HL-60/S4 (cell line): Measurements from ENCODE around the gene NMUR2.

Source experiments
- in situ Hi-C: fragments of 300-500 bp; cut with MboI; formaldehyde crosslinking; loops from 2 replicates; pipeline ENCODE4 v1.14.3; 2022; ENCODE audit warnings: low sequenced_read_pairs

Gene NMUR2, protein sequence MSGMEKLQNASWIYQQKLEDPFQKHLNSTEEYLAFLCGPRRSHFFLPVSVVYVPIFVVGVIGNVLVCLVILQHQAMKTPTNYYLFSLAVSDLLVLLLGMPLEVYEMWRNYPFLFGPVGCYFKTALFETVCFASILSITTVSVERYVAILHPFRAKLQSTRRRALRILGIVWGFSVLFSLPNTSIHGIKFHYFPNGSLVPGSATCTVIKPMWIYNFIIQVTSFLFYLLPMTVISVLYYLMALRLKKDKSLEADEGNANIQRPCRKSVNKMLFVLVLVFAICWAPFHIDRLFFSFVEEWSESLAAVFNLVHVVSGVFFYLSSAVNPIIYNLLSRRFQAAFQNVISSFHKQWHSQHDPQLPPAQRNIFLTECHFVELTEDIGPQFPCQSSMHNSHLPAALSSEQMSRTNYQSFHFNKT

DNA sequence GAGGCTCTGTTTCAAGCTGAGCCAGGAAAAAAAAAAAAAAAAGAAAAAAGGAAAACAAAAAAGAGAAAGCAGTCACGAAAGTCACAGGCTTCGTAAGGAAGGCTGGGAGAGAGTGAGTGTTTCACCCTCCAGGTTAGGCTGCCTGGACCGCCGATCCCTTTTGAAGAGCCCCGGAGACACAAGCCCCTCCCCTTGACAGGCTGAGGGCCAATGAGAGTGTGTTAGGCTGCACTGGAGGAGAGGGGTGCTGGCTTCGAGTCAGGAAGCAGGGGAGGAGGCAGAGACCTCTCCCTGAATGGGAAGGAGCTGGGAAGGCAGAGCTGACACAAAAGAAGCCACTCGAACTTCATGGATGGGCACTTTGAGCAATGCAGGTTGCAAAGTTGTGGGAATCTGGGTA lies at the start of gene NMUR2:
Gene NMUR2 (minus strand): TSS at position 135 of the 400 bp plus-strand sequence. CDS start 166 bp downstream, outside the sequence.
- in situ Hi-C loops: no loop called here

DNA sequence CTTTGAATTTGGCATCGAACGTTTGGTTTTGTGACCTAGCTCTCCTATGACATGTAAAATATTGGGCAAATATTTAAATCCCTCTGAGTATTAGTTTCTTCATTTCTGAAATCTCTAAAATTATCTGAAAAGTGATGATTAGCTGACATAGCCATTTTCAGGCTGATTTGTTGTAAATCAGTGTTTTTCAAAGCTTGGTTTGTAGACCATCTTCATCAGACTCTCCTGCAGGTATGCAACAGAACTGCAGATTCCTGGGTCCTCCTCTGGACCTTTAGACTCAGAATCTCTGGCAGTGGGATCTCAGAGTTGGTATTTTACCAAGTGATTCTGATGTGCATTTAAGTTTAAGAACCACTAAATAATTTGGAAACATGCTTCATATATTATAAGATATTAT lies 38.9 kb upstream of the NMUR2 start:
- in situ Hi-C loops: no loop called here

DNA sequence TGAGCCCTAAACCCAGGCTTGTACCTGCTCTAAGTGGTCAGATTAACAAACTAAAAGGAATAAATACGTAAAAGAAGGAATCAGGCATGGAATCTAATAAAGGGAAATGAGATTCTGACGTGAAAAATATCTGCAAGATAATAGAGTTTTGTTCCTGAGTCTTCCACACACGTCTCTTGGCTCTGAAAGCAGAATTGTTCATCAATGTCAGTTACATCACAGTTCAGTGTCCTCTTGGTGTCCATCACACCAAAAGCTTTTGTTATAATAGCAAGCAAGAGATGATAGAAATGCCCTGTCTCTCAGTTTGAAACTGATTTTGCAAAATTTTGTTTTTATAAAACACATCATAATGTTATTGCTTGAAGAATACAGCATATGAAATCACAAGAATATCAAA lies 34.7 kb upstream of the NMUR2 start:
- in situ Hi-C loops: no loop called here

DNA sequence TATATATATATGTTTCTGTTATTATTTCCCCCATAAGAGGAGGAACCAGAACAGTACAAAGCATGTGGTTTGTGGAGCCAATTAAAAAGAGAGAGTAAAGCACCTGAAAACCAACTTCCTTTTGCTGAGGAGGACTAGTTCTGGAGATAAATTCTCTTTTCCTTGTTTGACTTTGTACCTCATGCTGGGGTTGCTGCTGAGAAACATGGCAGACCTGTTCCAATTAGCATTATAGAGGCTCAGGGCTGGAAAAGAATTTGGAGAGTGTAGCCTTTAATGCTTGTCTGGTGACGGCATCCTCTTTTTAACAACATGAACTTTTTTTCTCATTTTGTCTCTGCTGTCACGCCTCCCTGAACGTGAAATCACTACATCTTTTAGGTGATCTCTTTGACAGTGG lies 32.8 kb upstream of the NMUR2 start:
- in situ Hi-C loops: no loop called here

DNA sequence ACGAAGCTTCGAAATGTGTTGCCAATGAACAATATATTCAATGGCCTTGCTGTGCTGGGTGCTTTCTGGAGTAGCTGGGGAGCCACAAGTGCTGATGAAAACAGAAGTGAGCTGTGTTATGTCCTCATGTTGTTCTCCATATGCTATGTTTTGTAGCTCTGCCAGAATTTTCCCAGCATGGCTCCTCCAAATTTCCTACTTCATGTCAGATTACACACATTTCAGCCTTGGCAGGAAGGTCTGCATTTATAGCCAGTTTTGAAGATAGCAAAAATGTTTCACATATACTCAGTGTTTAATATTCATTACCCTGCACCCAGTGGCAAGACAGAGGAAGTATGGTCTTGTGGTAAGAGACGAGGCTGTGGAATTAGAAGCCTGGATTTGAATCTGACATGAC lies 22.6 kb upstream of the NMUR2 start:
- in situ Hi-C loops: no loop called here

DNA sequence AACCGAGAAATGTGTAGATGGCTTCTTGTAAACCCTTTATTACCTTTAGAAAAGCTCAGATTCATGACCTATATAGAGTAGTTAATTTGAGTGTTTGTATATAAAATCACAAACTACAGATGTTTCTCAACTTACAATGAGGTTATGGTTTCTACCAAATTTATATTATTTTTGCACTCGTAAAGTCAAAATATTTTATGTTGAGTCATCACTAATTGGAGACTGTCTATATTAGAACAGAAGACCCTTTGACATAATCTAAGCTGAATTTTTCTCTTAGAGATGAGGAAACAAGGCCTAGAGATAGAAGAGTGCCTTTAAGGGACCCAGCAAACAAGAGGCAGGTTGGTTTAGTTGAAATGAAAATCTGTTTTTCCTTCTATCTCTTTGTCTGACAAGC lies 20.0 kb upstream of the NMUR2 start:
- in situ Hi-C loops: no loop called here

DNA sequence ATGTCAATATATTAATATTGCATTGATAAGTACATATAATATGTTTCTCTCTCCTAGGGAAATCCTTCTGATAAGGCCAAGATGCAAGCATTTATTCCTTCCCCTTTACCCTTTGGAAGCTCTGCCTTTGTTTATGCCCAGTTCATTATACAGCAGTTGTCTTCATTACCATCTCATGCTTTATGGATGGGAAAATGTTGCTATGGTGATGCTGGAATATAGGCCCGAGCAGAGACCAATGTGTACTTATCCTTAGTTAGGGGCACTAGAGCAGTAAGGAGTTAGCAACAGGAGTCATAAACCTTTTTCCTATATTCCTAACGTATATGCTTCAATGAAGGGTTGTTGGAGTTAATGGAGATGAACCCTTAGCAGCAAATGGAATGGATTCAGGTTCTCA lies 19.4 kb upstream of the NMUR2 start:
- in situ Hi-C loops: no loop called here

DNA sequence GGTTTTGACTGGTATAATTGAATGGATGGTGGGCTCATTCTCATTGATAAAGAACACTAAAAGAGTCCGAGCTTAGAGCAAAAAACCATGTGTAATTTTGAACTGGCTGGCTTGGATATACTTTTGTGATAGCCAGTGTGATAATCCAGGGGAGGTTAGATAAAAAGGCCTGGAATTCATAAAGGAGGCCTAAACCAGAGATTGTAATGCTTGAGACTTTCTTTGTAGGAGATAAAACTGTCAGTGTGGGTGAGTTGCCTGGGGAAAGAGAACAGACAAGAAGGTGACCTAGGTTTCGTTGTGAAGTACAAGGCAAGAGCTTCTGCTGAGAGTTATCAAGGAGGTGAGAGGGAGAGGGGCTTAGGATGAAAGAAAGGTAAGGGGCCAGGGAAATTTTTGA lies 17.0 kb upstream of the NMUR2 start:
- in situ Hi-C loops: no loop called here

DNA sequence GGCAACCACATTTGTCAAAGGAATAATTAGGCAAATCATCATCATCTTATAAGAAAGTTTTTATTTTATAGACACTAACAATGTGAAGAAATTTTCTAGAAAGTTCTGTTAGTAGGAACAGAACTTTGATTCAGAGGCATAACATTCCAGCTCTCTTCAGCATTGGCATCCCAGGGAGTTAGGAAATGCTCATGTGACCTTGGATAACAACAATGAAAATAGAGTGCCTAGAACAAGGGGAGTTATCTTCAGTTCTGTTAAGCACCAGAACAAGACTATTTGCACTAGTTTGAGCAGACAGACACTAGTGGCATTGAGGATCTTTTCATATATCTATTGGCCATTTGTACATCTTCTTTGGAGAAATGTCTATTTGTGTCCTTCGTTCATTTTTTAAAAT lies 7.0 kb upstream of the NMUR2 start:
- in situ Hi-C loops: no loop called here

DNA sequence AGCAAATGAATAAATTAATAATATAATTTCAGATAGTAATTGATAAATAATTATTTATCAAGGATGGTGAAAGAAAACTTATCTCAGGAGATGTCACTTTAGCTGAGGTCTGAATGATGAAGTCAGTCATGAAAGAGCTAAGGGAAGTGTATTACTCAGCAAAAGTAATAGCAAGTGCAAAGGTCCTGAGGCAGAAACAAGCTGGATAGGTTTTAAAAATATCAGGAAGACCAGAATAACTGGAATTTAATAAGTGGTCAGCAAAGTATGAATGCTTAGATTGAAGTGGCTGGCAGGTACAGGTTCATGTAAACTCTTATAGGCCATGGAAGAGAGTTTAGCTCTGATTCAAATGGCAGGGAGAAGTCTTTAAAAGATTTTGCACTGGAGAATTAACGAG lies 1.0 kb upstream of the NMUR2 start:
- in situ Hi-C loops: no loop called here

DNA sequence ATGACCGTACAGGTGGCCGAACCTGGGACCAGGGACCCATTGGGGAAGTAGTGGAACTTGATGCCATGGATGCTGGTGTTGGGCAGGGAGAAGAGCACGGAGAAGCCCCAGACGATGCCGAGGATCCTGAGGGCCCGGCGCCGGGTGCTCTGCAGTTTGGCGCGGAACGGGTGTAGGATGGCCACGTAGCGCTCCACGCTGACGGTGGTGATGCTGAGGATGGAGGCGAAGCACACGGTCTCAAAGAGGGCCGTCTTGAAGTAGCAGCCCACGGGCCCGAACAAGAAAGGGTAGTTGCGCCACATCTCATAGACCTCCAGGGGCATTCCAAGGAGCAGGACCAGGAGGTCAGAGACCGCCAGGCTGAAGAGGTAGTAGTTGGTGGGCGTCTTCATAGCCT lies 585 bp downstream of the NMUR2 start:
- in situ Hi-C loops: no loop called here

DNA sequence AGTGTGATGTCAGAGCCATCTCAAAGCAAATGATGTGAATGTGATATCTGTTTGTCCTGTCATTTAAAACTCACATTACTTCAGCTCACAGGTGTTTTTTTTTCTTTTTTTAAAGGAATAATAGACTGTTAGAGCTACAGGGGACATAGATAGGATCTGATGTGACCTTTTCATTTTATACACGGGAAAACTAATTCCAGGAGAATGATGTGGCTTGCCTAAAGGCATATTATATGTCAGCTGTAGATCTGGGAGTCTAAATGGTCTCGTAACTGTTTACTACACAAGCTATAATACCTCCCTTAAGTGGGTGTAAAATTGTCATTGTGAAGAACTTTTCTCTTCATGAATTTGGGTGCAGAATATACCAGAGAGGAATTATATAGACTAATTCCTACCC lies 2.0 kb downstream of the NMUR2 start:
- in situ Hi-C loops: no loop called here

DNA sequence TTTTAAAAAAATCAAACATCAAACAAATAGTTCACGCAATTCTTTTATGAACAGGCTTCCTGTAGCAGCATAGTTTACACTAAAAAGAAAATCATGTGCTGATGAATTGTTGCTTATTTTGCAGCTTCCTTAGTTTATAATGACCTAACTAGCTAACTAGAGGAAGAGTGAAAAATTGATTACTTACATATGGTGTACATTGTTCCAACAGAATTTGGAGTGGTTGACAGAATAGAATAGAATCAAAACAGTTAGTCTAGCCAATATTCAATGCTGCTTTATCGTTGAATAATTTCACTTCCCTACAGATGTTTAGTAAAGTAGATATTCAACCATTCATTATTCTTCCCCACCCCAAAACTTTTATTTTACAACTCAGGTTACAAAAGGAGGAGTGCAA lies 4.2 kb downstream of the NMUR2 start:
- in situ Hi-C loops: no loop called here

DNA sequence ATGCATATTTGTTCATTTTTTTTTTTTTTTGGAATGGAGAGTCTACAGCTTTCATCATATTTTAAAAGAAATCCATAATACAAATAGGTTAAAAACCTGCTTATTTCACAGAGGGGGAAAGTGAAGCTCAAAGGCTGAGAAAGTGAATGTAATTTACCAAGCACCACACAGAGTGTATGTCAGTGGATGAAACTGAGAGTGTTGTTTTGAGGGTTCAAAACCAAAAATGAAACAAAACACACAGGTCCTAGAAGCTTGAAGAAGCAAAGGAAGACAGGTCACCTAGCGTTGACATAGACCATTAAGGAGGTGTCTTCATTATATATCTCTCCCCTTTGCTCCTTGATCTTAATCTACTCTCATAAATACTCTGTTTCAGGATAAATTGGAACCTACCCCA lies 7.5 kb downstream of the NMUR2 start:
- in situ Hi-C loops: no loop called here

DNA sequence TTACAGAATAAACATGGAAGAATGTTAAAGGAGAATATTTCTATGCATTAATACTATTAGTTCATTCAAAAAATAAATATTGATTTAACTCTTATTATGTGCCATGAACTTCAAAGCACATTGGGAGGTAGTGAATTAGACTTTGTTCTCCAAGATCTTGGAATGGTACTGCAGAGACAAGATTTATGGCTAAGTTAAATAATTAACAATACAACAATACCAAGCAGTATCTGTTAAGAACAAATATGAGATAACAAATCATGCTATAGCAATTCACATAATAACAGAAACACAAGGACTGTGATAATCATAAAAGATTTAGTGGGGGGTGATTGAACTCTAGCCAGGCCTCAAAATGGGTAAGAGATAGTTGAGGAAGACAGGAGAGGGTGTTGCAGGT lies 11.6 kb downstream of the NMUR2 start:
- in situ Hi-C loops: no loop called here

DNA sequence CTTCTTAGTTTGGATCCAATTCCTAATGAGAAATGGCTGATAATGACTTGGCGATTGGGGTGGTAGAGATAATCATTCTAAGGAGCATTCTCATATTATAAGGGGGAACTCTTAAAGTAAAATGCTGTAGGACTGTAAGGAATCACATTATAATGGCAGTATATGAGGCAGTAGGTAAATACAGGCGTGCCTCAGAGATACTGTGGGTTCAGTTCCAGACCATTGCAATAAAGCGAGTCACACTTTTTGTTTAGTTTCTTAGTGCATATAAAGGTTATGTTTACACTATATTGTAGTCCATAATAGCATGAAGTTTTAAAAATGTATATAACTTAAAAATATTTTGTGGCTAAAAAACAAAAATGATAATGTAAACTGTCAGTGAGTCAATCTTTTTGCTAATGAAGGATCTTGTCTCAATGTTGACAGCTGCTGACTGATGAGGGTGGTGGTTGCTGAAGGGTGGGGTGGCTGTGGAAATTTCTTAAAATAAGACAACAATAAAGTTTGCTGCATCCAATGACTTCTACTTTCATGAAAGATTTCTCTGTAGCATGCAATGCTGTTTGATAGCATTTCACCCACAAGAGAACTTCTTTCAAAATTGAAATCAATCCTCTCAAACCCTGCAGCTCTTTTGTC lies 15.8 kb downstream of the NMUR2 start:
- in situ Hi-C loops: no loop called here

DNA sequence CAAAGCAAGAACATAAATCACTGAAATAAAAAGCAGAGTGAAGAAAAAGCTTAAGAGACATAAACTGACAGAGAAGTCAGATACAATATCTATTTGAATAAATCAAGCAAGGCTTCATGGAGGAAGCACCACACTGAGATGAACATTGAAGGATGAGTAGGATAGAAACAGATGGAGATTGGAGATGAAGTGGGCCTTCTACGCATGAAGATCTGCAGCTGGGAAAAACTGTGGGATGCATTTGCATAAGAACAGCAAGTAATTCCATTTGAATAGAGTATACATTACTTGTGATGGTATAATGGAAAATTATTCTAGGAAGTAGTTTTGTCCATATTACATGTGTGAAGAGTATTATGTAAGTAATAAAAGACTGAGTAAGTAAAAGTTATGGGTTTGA lies 16.5 kb downstream of the NMUR2 start:
- in situ Hi-C loops: no loop called here

DNA sequence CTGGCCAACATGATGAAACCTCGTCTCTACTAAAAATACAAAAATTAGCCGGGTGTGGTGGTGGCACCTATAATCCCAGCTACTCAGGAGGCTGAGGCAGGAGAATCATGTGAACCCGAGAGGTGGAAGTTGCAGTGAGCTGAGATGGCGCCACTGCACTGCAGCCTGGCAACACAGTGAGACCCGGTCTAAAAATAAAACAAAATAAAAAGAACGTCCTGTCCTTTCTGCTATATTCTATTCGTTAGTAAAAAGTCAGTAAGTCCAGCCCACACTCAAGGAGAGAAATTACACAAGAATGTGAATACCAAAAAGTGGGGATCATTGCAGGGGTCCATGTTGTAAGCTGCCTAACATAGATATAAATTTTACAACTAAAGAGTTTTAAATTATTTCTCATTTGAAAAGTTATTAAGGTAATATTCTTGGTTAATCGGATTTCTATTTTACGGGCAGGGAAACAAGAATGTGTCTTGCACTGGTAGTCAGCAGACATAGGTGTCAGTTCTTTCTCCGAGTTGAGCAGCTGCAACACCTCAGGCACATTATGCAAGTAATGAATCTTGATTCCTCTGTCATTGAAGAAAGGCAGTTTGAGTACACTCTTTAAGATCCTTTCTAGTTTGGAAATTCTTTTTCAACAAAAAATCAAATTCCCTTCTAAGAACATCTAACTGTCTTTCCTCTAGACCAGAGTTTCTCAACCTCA lies 24.5 kb downstream of the NMUR2 start:
- in situ Hi-C loops: no loop called here

DNA sequence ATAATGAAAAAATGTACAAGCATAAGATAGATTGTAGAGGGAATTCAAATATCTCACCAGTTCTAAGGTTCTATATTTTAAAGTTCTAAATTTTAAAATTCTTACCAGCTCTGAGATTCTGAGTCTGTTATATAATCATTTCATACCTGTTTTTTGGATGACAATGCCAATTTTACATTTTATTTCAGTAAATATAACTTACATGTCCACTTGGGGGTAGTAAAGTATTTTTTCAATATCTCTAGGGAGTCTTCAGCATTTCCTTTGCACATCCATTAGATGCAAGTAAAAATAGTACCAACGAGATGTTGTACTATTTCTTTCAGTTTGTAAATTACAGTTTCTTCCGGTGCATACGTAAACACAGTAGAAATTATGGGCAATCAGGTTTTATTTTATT lies 25.7 kb downstream of the NMUR2 start:
- in situ Hi-C loops: no loop called here

DNA sequence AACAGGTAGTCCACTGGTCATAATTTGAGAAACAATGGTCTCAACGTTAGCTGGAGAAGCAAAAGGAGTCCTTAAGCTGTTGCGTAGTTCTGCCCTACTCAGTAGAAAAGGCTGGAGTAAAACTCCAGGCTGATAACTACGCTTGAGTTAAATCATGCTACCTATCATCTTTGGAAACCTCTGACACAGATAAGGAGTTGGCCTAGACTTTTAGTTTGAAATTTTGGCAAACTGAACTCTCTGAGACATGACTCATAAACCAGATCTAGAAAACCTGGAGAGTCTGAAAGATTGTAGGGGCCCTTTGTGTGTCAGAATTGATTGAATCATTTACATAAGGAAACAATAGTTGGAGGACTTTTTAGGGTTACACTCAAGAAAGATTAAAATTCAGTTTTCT lies 26.3 kb downstream of the NMUR2 start:
- in situ Hi-C loops: no loop called here

DNA sequence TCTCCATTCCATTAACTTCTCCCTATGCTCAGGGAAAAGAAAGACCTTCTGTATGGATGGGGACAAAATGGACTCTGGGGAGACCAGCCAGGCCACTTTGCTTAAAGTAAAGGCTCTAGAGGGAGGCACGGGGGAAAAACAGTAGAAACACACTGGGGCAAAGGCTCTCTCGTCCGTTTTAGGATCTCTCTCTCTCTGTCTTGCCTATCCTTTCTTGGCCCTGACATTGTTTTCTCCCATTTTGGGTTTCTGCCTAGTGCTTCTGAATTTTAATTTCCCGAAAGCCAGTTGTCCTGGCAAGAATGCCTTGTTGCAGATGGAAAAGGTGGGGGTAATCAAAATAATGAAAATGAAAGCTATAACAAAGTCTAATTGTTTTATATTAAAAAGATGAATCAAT lies 28.2 kb downstream of the NMUR2 start:
- in situ Hi-C loops: no loop called here

DNA sequence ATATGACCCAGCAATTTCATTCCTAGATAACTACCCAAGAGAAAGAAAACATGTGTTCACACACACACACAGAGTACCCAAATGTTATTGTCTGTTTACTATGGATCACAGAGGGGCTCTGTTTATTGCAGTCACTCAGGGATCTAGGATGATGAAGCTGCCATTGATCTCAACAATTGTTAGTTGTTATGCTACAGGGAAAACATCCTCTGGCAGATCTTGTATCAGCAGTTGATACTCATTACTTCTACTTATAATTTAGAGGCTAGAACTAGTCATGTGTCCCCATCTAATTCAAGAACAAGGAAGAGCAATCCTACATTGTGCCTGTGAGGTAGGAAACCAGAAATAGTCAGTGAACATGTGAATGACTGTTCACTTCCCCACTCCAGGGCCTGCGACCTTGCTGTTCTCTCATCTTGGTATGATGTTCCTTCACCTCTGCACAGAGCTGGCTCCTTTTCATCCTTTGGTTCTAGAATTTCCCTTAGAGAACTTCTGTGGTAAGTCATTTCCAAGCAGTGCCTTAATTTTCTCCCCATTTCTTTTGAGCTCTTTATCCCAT lies 30.3 kb downstream of the NMUR2 start:
- in situ Hi-C loops: no loop called here
